GM18508 (cell line): ENCODE results near the gene BBOX1.
"Not testable (repeated sequence)": the region's sequence is repeated elsewhere in the genome, so short reads cannot be mapped to it uniquely, and the experiment has no call there.

ENCODE experiments used
- ATAC-seq: cut with Tn5 transposase; IDR thresholded peaks from one replicate; pipeline ENCODE4 v1.9.1; 2021; ENCODE audit warnings: moderate number of reproducible peaks; ENCODE audit not compliant: insufficient read depth, unreplicated experiment

BBOX1 gene

GRCh38 chr11:27173545-27173944 is 132.9 kb downstream of the BBOX1 start:
- ATAC-seq, result no peak

- no peak for ATAC-seq
Measured at GRCh38 chr11:27174021-27174420, 133.4 kb downstream of the BBOX1 start.

GRCh38 chr11:27174672-27175210 is 134.1 kb downstream of the BBOX1 start:
- ATAC-seq, result no peak

GRCh38 chr11:27175562-27175961 is 134.9 kb downstream of the BBOX1 start:
- not testable (repeated sequence) for ATAC-seq
